GM12891 (cell line): ENCODE results near the gene WDR4.

Experiments
- PAX5 ChIP-seq: IDR thresholded peaks from 2 replicates; pipeline ENCODE4 v1.6.1; 2011; ENCODE audit warnings: low read length, moderate library complexity, mild to moderate bottlenecking; ENCODE audit not compliant: insufficient read depth, severe bottlenecking
- POLR2A ChIP-seq: IDR thresholded peaks from 2 replicates; pipeline ENCODE4 v1.6.1; 2011; ENCODE audit warnings: low read depth, low read length, control low read depth
- POLR2AphosphoS5 ChIP-seq: IDR thresholded peaks from 2 replicates; pipeline ENCODE4 v1.6.1; 2011; ENCODE audit warnings: low read depth, low read length, control low read depth
- POU2F2 ChIP-seq: IDR thresholded peaks from 2 replicates; pipeline ENCODE4 v1.6.1; 2011; ENCODE audit warnings: low read depth, mild to moderate bottlenecking, control low read depth, low read length, moderate library complexity
- SPI1 ChIP-seq: IDR thresholded peaks from 2 replicates; pipeline ENCODE4 v1.6.1; 2011; ENCODE audit warnings: low read depth, low read length, control low read depth
- TAF1 ChIP-seq: IDR thresholded peaks from 2 replicates; pipeline ENCODE4 v1.6.1; 2011; ENCODE audit warnings: low read depth, low read length, control low read depth

DNA sequence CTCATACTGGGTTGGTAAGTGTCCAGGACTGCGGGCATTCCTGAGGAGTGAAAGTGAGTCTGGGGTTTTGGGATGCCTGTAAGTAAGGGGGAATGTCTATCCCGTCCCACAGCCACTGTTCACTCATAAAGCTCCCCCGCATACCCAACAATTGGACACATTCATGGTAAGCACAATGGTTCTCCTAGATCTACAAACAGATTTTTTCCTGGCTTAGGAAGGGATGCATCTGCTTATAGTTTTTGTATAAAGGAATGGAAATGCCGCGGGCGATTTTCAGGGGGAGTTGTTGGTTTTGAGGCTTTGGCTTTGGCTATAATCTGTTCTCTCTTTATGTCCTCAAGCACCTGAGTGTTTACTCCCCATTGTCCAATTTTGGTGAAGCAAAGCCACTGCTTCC is 39.0 kb upstream of the WDR4 start:
- TF ChIP-seq POLR2AphosphoS5 (no peak), POLR2A (no peak), PAX5 (no peak), POU2F2 (no peak), TAF1 (no peak), SPI1 (no peak)
